Cardiac muscle cell (in vitro differentiated cells and primary cell): ENCODE results near the gene NKIRAS2. TPM values are rescaled to one million over a fixed set of nuclear protein-coding genes. Genes with fewer than 3 reads are reported as not detected.

ENCODE experiments used
- DNase-seq, 2 donors: peaks; one replicate each; pipeline versions ENCODE4 v3.0.0 to v3.0.0-alpha.2; 2010 to 2017; ENCODE audit warnings: low read depth in 1 of 2, low spot score in 1 of 2
- H3K27ac ChIP-seq: fragments of 200-600 bp; sonication (generic); 2 replicates; pipeline ENCODE4 v1.5.1; 2016
- H3K27me3 ChIP-seq: fragments of 200-600 bp; sonication (generic); 2 replicates; pipeline ENCODE4 v1.6.0; 2016; ENCODE audit warnings: control low read depth
- H3K36me3 ChIP-seq: fragments of 200-600 bp; sonication (generic); 2 replicates; pipeline ENCODE4 v1.5.1; 2016; ENCODE audit warnings: control low read depth
- H3K4me1 ChIP-seq: fragments of 200-600 bp; sonication (generic); 2 replicates; pipeline ENCODE4 v1.8.1; 2017; ENCODE audit warnings: low read depth, mild to moderate bottlenecking, mixed run types
- H3K4me3 ChIP-seq: fragments of 200-600 bp; sonication (generic); 2 replicates; pipeline ENCODE4 v1.5.1; 2016; ENCODE audit warnings: mild to moderate bottlenecking
- H3K9me3 ChIP-seq: fragments of 200-600 bp; sonication (generic); 2 replicates; pipeline ENCODE4 v1.5.1; 2017; ENCODE audit warnings: low read depth, mild to moderate bottlenecking, control low read depth
- CTCF ChIP-seq: IDR thresholded peaks from 2 replicates; pipeline ENCODE4 v1.5.1; 2012; ENCODE audit warnings: low read depth, mild to moderate bottlenecking, low read length
- polyA plus RNA-seq: library from polyadenylated mRNA; unstranded; fragments of >200 nt; fragmentation: Nextera tagmentation; extraction: Ambion mirVana; gene quantifications from 2 replicates; pipeline ENCODE4 v1.2.1, GENCODE V29; 2016
- total RNA-seq: library from RNA; depleted of rRNA; stranded (reverse); fragments of >200 nt; gene quantifications from 2 replicates; pipeline ENCODE4 v1.2.3, GENCODE V29; 2016

The NKIRAS2 gene
- total and polyA plus RNA-seq, 2 experiments from 2014 or later = 98.2 to 113 TPM

GRCh38 chr17:41988418-41988817 is 31.5 kb upstream of the NKIRAS2 start:
- Histone ChIP-seq H3K27ac (no peak overlapping the region), H3K4me3 (no peak overlapping the region), H3K27me3 (no peaks in the 10 kb centered on the region), H3K4me1 (no peaks in the 10 kb centered on the region), H3K36me3 (peaks cover 69% of the 10 kb centered on the region), H3K9me3 (no peaks in the 10 kb centered on the region)
- no peak for DNase-seq
- no peak for TF ChIP-seq CTCF

DNA sequence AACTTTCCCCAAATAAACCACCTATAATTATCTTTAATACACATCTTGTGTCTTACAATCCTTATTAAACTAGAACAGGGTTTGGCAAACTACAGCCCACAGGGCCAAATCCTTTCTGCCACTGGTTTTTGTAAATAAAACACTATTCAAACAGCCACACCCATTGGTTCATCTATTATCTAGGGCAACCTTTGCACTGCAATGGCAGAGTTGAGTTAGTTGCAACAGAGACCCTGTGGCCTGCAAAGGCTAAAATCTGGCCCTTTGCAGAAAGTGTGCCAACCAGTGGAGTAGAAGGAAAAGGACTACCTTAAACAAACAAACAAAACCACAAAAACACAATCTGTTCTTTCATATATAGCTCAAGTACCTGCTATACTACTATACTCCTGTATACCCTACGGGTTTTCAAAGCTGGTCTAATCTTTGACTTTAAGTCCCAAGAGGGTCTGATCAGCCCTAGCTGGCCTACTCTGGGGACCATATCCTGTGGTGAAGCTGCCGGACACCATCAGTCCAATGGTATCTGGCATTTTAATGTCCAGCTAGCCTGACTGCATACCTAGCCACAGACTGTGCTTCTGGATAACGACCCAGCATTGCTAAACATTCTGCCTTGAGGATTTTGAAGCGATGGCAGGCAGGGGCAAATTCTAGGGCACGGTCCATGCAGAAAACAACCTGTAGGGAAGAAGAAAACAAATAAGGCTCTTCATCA is 30.0 kb upstream of the NKIRAS2 start:
- Histone ChIP-seq H3K4me3 (no peak overlapping the region), H3K9me3 (no peaks in the 10 kb centered on the region), H3K4me1 (no peaks in the 10 kb centered on the region), H3K27me3 (no peaks in the 10 kb centered on the region), H3K36me3 (peaks cover 72% of the 10 kb centered on the region), H3K27ac (no peak overlapping the region)
- no peak for TF ChIP-seq CTCF
- no peak for DNase-seq

DNA sequence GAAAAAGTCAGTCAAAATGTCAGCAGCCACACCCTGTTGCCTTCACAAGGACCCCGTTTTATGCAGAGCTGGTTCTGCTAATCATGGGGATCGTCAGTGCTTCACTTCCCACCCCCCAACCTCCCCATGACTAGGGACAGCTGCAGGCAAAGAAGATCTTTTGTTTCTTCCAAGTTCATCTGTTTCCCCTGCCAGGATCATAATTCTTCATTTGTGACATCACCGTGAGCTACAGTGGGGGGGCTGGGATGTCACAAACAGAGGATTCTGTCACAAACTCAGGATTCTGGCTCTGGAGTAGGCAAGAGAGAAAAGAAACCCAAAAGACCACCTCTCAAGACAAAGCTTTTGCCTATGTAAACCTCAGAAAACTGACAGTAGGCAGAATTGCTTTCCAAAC is 27.3 kb upstream of the NKIRAS2 start:
- H3K9me3 ChIP-seq = no peaks in the 10 kb centered on the region
- H3K27ac ChIP-seq = no peak overlapping the region

DNA sequence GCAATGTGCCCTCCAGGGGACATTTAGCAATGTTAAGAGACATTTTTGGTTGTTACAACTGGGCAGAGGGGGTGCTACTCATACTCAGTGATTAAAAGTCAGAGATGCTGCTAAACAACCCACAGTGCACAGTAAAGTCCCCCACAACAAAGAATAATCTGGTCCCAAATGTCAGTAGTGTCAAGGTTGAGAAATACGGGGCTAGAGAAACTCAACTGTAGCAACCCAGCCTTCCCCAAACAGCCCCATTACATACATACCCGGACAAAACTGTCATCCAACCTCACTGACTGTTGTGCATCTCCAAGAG is 23.1 kb upstream of the NKIRAS2 start:
- H3K27me3 ChIP-seq = no peaks in the 10 kb centered on the region
- H3K4me1 ChIP-seq = no peaks in the 10 kb centered on the region
- no peak overlapping the region for H3K27ac ChIP-seq
- no peak for TF ChIP-seq CTCF
- no peaks in the 10 kb centered on the region for H3K9me3 ChIP-seq
- peaks cover 68% of the 10 kb centered on the region for H3K36me3 ChIP-seq
- H3K4me3 ChIP-seq = no peak overlapping the region
- DNase-seq = no peak

More for the DNA sequence above, 27.3 kb upstream of the NKIRAS2 start:
- TF ChIP-seq CTCF = no peak
- Histone ChIP-seq H3K36me3 (peaks cover 86% of the 10 kb centered on the region), H3K27me3 (no peaks in the 10 kb centered on the region), H3K4me3 (no peak overlapping the region), H3K4me1 (no peaks in the 10 kb centered on the region)
- no peak for DNase-seq

DNA sequence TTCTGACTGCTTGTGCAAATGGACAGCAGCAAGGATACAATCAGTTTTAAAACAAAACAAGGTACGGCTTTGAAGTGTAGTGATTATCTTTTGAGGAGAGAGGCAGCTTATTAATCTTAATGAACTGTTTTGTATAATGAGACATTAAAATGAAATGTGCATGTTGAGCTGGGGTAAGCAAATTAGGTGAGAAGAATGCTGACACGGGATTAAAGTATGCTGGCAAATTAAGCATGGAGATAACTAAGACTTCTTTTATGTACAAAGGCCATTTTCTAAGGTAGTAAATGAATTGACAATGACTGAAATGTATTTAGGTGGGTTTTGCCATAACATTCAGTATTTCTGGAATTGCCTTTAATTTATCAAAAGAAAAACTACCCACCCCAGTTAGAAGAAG is 21.4 kb upstream of the NKIRAS2 start:
- no peaks in the 10 kb centered on the region for H3K27me3 ChIP-seq
- H3K9me3 ChIP-seq = no peaks in the 10 kb centered on the region
- no peak for TF ChIP-seq CTCF
- no peak overlapping the region for H3K4me3 ChIP-seq
- DNase-seq = no peak
- H3K4me1 ChIP-seq = no peaks in the 10 kb centered on the region
- H3K27ac ChIP-seq = no peak overlapping the region
- peaks cover 65% of the 10 kb centered on the region for H3K36me3 ChIP-seq
